GM10266 (cell line): ENCODE measurements around the gene RNF133.

Source experiments
- DNase-seq: peaks from one replicate; pipeline ENCODE4 v3.0.0; 2012; ENCODE audit errors: extremely low spot score
- TF ChIP-seq, protein P1 (sequence below): IDR thresholded peaks from 2 replicates; pipeline ENCODE4 v1.5.1; 2012; ENCODE audit warnings: mild to moderate bottlenecking, low read depth; ENCODE audit not compliant: control insufficient read depth, insufficient read depth; ENCODE audit errors: missing control alignments

Gene RNF133, protein sequence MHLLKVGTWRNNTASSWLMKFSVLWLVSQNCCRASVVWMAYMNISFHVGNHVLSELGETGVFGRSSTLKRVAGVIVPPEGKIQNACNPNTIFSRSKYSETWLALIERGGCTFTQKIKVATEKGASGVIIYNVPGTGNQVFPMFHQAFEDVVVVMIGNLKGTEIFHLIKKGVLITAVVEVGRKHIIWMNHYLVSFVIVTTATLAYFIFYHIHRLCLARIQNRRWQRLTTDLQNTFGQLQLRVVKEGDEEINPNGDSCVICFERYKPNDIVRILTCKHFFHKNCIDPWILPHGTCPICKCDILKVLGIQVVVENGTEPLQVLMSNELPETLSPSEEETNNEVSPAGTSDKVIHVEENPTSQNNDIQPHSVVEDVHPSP

GRCh38 chr7:122699017-122699416 is at the start of gene RNF133:
RNF133 (minus strand) TSS chr7:122699117; CDS start chr7:122698918, 199 bp downstream.
- no peak for DNase-seq
- TF ChIP-seq, protein P1, sequence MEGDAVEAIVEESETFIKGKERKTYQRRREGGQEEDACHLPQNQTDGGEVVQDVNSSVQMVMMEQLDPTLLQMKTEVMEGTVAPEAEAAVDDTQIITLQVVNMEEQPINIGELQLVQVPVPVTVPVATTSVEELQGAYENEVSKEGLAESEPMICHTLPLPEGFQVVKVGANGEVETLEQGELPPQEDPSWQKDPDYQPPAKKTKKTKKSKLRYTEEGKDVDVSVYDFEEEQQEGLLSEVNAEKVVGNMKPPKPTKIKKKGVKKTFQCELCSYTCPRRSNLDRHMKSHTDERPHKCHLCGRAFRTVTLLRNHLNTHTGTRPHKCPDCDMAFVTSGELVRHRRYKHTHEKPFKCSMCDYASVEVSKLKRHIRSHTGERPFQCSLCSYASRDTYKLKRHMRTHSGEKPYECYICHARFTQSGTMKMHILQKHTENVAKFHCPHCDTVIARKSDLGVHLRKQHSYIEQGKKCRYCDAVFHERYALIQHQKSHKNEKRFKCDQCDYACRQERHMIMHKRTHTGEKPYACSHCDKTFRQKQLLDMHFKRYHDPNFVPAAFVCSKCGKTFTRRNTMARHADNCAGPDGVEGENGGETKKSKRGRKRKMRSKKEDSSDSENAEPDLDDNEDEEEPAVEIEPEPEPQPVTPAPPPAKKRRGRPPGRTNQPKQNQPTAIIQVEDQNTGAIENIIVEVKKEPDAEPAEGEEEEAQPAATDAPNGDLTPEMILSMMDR: no peak

GRCh38 chr7:122748195-122748594 is 49.3 kb upstream of the RNF133 start:
- TF ChIP-seq, protein P1: no peak
- no peak for DNase-seq

DNA sequence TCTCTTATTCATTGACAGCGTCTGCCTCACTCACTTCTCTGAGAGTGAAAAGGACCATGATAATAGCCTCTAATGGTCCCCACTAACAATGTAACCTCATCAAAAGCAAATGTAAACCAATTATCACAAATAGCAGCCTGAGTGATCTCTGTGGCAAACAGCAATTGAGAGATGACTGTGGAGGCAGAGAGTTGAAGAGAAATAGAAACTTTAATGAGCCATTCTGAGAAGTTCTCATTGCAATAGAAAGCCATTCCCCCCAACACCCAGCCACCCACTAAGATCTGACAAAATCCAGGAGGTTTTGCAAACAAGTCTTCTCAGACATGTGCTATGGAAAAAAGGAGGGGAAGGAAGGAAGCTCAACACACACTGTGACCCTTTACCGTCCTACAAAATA is 48.0 kb upstream of the RNF133 start:
- no peak for DNase-seq
- TF ChIP-seq, protein P1: no peak

GRCh38 chr7:122743211-122743610 is 44.3 kb upstream of the RNF133 start:
- TF ChIP-seq, protein P1: no peak
- DNase-seq: no peak

- no peak for DNase-seq
- TF ChIP-seq, protein P1: no peak
Observed at GRCh38 chr7:122738947-122739346, 40.0 kb upstream of the RNF133 start.

GRCh38 chr7:122736183-122736582 is 37.3 kb upstream of the RNF133 start:
- TF ChIP-seq, protein P1: no peak
- DNase-seq: no peak

DNA sequence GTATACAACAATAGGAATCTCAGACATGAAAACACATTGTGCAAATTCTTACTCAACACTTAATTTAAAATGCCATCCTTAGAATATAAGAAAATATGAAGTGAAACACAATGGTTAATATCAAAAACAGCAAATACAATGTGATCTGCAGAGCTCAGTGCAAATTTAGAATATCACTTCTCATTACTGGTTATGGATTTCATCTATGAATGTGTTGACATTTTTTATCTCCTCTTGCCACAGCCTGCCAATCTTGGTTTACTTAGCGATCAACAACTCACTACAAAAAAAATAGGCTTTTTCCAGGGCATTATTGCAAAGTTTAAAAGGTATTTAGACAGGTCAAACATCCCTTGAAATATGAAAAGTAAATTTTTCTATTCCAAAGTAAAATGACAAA is 28.8 kb upstream of the RNF133 start:
- TF ChIP-seq, protein P1: no peak
- DNase-seq: no peak
